H9 (cell line): Measurements from ENCODE around the gene CLCNKB. TPM values are rescaled to one million over a fixed set of nuclear protein-coding genes. Genes with fewer than 3 reads are reported as not detected.
"Not testable (repeated sequence)": the region's sequence is repeated elsewhere in the genome, so short reads cannot be mapped to it uniquely, and the experiment has no call there.

Source experiments
- DNase-seq: peaks from one replicate; pipeline ENCODE4 v3.0.0-alpha.2; 2017
- H2AFZ ChIP-seq: one replicate; pipeline ENCODE4 v1.6.1; 2013; ENCODE audit warnings: mild to moderate bottlenecking, low read length, control low read depth, moderate library complexity
- H2AK5ac ChIP-seq: 2 replicates; pipeline ENCODE4 v1.6.1; 2013; ENCODE audit warnings: low read length, control low read depth, mixed read lengths; ENCODE audit not compliant: insufficient read length
- H2BK120ac ChIP-seq: one replicate; pipeline ENCODE4 v1.6.1; 2013; ENCODE audit warnings: low read depth, mild to moderate bottlenecking, low read length, control low read depth, inconsistent platforms; ENCODE audit not compliant: poor library complexity, severe bottlenecking
- H2BK12ac ChIP-seq: 2 replicates; pipeline ENCODE4 v1.6.1; 2013; ENCODE audit warnings: low read length, control low read depth, mixed read lengths, low read depth; ENCODE audit not compliant: insufficient read length
- H2BK15ac ChIP-seq: 2 replicates; pipeline ENCODE4 v1.6.1; 2013; ENCODE audit warnings: low read depth, low read length, control low read depth
- H2BK20ac ChIP-seq: one replicate; pipeline ENCODE4 v1.6.1; 2013; ENCODE audit warnings: low read depth, mild to moderate bottlenecking, low read length, control low read depth, inconsistent platforms; ENCODE audit not compliant: poor library complexity, severe bottlenecking
- H2BK5ac ChIP-seq: 2 replicates; pipeline ENCODE4 v1.6.1; 2013; ENCODE audit warnings: low read length, control low read depth, mixed read lengths; ENCODE audit not compliant: insufficient read length
- H3K14ac ChIP-seq: 2 replicates; pipeline ENCODE4 v1.6.1; 2013; ENCODE audit warnings: low read length, control low read depth; ENCODE audit not compliant: insufficient read depth
- H3K18ac ChIP-seq: 2 replicates; pipeline ENCODE4 v1.6.1; 2013; ENCODE audit warnings: low read depth, mild to moderate bottlenecking, mixed read lengths, low read length, control low read depth; ENCODE audit not compliant: insufficient read length
- H3K23ac ChIP-seq: 2 replicates; pipeline ENCODE4 v1.6.1; 2013; ENCODE audit warnings: low read length, control low read depth, mixed read lengths, low read depth; ENCODE audit not compliant: insufficient read length
- H3K23me2 ChIP-seq: 2 replicates; pipeline ENCODE4 v1.6.1; 2013; ENCODE audit warnings: low read depth, mild to moderate bottlenecking, mixed read lengths, low read length, control low read depth; ENCODE audit not compliant: insufficient read length, poor library complexity, severe bottlenecking
- H3K27ac ChIP-seq: 2 replicates; pipeline ENCODE4 v1.5.1; 2013; ENCODE audit warnings: low read length, control low read depth, mixed read lengths, low read depth; ENCODE audit not compliant: insufficient read length
- H3K27me3 ChIP-seq: 2 replicates; pipeline ENCODE4 v1.6.1; 2013; ENCODE audit warnings: low read length, control low read depth, inconsistent platforms; ENCODE audit not compliant: insufficient read depth
- H3K4ac ChIP-seq: 2 replicates; pipeline ENCODE4 v1.6.1; 2013; ENCODE audit warnings: low read depth, mild to moderate bottlenecking, control low read depth, inconsistent platforms, low read length, moderate library complexity
- H3K4me1 ChIP-seq: 2 replicates; pipeline ENCODE4 v1.6.1; 2013; ENCODE audit warnings: low read length, control low read depth, inconsistent platforms; ENCODE audit not compliant: insufficient read depth
- H3K4me2 ChIP-seq: 2 replicates; pipeline ENCODE4 v1.6.1; 2013; ENCODE audit warnings: low read length, control low read depth, mixed read lengths; ENCODE audit not compliant: insufficient read length, insufficient read depth
- H3K56ac ChIP-seq: 2 replicates; pipeline ENCODE4 v1.6.1; 2013; ENCODE audit warnings: low read depth, mild to moderate bottlenecking, mixed read lengths, low read length, control low read depth; ENCODE audit not compliant: insufficient read length
- H3K79me1 ChIP-seq: 2 replicates; pipeline ENCODE4 v1.6.1; 2013; ENCODE audit warnings: low read depth, mild to moderate bottlenecking, moderate library complexity, low read length, control low read depth, inconsistent platforms; ENCODE audit not compliant: insufficient read depth, poor library complexity, severe bottlenecking
- H3K79me2 ChIP-seq: 2 replicates; pipeline ENCODE4 v1.6.1; 2013; ENCODE audit warnings: low read length, control low read depth, inconsistent platforms; ENCODE audit not compliant: insufficient read depth
- H3K9ac ChIP-seq: 2 replicates; pipeline ENCODE4 v1.6.1; 2013; ENCODE audit warnings: low read length, control low read depth, mixed read lengths; ENCODE audit not compliant: insufficient read length; ENCODE audit errors: extremely low read depth
- H3K9me3 ChIP-seq: one replicate; pipeline ENCODE4 v1.6.1; 2013; ENCODE audit warnings: low read depth, low read length, inconsistent platforms; ENCODE audit not compliant: control insufficient read depth
- H3T11ph ChIP-seq: one replicate; pipeline ENCODE4 v1.6.1; 2013; ENCODE audit warnings: mild to moderate bottlenecking, low read length, control low read depth, inconsistent platforms
- H4K20me1 ChIP-seq: one replicate; pipeline ENCODE4 v1.6.1; 2013; ENCODE audit not compliant: control insufficient read depth, insufficient read length, insufficient read depth
- H4K5ac ChIP-seq: 2 replicates; pipeline ENCODE4 v1.6.1; 2013; ENCODE audit warnings: low read depth, mild to moderate bottlenecking, mixed read lengths, low read length, control low read depth; ENCODE audit not compliant: insufficient read length
- H4K8ac ChIP-seq: replicated peaks from 2 replicates; pipeline ENCODE4 v1.6.1; 2013; ENCODE audit warnings: low read length, control low read depth, mixed read lengths, low read depth; ENCODE audit not compliant: insufficient read length
- H4K91ac ChIP-seq: 2 replicates; pipeline ENCODE4 v1.6.1; 2013; ENCODE audit warnings: low read depth, mild to moderate bottlenecking, moderate library complexity, mixed read lengths, low read length, control low read depth; ENCODE audit not compliant: insufficient read length
- H3K27ac Mint-ChIP-seq, 3 experiments: 2 replicates in 2 of 3; 3 replicates in 1 of 3; pipeline ENCODE4 v1.8.0; 2020 to 2021; ENCODE audit warnings: mixed read lengths in 3 of 3, mild to moderate bottlenecking in 1 of 3, moderate library complexity in 1 of 3
- H3K27me3 Mint-ChIP-seq: 2 replicates; pipeline ENCODE4 v1.8.0; 2021; ENCODE audit warnings: low read depth, mild to moderate bottlenecking, moderate library complexity, mixed read lengths
- H3K36me3 Mint-ChIP-seq, 3 experiments: 2 replicates in 2 of 3; 3 replicates in 1 of 3; pipeline ENCODE4 v1.8.0; 2020 to 2021; ENCODE audit warnings: low read depth in 3 of 3, mixed read lengths in 3 of 3; ENCODE audit not compliant: insufficient read depth in 1 of 3
- H3K4me1 Mint-ChIP-seq, 2 experiments: 2 replicates each; pipeline ENCODE4 v1.8.0; 2020; ENCODE audit warnings: mixed read lengths in 2 of 2
- H3K4me3 Mint-ChIP-seq, 2 experiments: 2 replicates in 1 of 2; 3 replicates in 1 of 2; pipeline ENCODE4 v1.8.0; 2020 to 2021; ENCODE audit warnings: mild to moderate bottlenecking in 2 of 2, mixed read lengths in 2 of 2, moderate library complexity in 1 of 2
- H3K9me3 Mint-ChIP-seq, 2 experiments: 2 replicates in 1 of 2; 3 replicates in 1 of 2; pipeline ENCODE4 v1.8.0; 2020; ENCODE audit warnings: mild to moderate bottlenecking in 2 of 2, mixed read lengths in 2 of 2, moderate library complexity in 1 of 2
- WGBS: extraction: QIAGEN DNeasy Blood & Tissue Kit; methylation state at CpG from one replicate; pipeline ENCODE4 v1.1.7; 2013; ENCODE audit warnings: missing lambda C conversion rate, low lambda C conversion rate, mixed read lengths; ENCODE audit not compliant: insufficient read length; ENCODE audit errors: extremely low coverage; 5-methylcytosine and 5-hydroxymethylcytosine counted together
- total RNA-seq: library from RNA; stranded (reverse); gene quantifications from 2 replicates; pipeline ENCODE4 v1.2.1, GENCODE V29; 2021
- TF ChIP-seq, protein P1 (sequence below): fragments of 200-600 bp; sonication (generic); conservative IDR thresholded peaks from 3 replicates; pipeline ENCODE4 v1.8.0; 2021; ENCODE audit warnings: antibody characterized with exemption, mild to moderate bottlenecking

CLCNKB gene
- total RNA-seq, 1 experiment from 2014 or later, result 1.7 TPM

DNA sequence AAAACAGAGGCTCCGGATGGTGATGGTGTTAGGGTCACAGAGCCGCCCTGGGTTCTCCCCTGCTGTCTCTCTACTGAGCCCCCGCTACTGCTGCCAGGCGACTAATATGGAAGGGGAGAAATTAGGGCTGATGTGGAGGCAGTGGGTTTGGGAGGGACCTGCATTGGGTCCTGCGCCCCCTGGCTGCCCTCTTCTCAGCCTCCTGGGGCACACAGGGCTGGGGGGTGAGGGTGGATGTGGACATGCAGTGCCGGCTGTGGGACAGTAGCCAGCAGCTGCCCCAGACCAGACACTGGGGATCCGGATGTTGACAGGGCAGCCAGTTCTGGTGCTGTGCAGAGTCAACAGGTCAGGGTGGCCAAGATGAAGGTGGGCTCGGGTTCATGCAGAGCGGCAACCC, 1.5 kb upstream of the CLCNKB start:
- Histone ChIP-seq H3K18ac (no peak overlapping the region), H2AFZ (no peak overlapping the region), H2BK20ac (no peak overlapping the region), H3K14ac (no peak overlapping the region), H2BK120ac (no peak overlapping the region), H3K27me3 (no peaks in the 10 kb centered on the region), H2BK15ac (no peak overlapping the region), H4K5ac (no peak overlapping the region), H3K23ac (no peak overlapping the region), H4K91ac (no peak overlapping the region), H3K9ac (no peak overlapping the region), H3K4me1 (no peaks in the 10 kb centered on the region), H3K79me2 (no peaks in the 10 kb centered on the region), H3K27ac (no peak overlapping the region), H4K20me1 (no peaks in the 10 kb centered on the region), H3K23me2 (no peaks in the 10 kb centered on the region), H4K8ac (no peak overlapping the region), H3K9me3 (no peaks in the 10 kb centered on the region), H2BK5ac (no peak overlapping the region), H2AK5ac (no peak overlapping the region), H3K4ac (no peak overlapping the region), H2BK12ac (no peak overlapping the region), H3K79me1 (no peaks in the 10 kb centered on the region), H3T11ph (no peak overlapping the region), H3K56ac (no peak overlapping the region), H3K4me2 (no peak overlapping the region)
- Mint-ChIP-seq H3K27me3 (peaks cover 23% of the 10 kb centered on the region), H3K27ac (no peak overlapping the region), H3K36me3 (no peaks in the 10 kb centered on the region), H3K4me1 (peaks cover 0 to 8% of the 10 kb centered on the region in 2 experiments; a peak in 3 of 4 replicates), H3K4me3 (no peak overlapping the region), H3K9me3 (no peaks in the 10 kb centered on the region)
- TF ChIP-seq, protein P1, sequence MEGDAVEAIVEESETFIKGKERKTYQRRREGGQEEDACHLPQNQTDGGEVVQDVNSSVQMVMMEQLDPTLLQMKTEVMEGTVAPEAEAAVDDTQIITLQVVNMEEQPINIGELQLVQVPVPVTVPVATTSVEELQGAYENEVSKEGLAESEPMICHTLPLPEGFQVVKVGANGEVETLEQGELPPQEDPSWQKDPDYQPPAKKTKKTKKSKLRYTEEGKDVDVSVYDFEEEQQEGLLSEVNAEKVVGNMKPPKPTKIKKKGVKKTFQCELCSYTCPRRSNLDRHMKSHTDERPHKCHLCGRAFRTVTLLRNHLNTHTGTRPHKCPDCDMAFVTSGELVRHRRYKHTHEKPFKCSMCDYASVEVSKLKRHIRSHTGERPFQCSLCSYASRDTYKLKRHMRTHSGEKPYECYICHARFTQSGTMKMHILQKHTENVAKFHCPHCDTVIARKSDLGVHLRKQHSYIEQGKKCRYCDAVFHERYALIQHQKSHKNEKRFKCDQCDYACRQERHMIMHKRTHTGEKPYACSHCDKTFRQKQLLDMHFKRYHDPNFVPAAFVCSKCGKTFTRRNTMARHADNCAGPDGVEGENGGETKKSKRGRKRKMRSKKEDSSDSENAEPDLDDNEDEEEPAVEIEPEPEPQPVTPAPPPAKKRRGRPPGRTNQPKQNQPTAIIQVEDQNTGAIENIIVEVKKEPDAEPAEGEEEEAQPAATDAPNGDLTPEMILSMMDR, result no peak
- WGBS, result no CpG with 5 or more reads among the region's 9 CpGs
- DNase-seq, result no peak

DNA sequence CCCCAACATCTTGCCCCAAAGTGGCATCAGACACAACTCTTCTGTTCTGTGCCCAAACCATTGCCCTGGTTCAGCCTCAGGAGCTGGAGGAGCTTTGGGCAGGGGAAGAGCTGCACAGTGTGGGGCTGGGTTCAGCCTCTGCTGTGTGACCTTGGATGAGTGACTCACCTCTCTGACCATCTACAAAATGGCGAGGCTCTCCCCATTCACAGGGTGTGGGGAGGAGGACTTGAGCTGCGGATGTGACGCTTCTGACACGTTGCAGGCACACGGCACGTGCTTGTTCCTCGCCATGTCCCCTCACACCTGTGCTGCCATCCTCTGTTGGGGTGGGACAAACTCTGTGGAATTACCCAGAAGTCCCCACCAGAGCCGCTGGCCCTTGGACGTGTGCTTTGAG, 928 bp upstream of the CLCNKB start:
- H2BK15ac ChIP-seq, H3K18ac ChIP-seq, H4K8ac ChIP-seq, H3K9ac ChIP-seq, H2BK120ac ChIP-seq, H3K79me2 ChIP-seq, H3K23ac ChIP-seq, H2BK5ac ChIP-seq, H3K56ac ChIP-seq, H3K27me3 ChIP-seq, H3K9me3 ChIP-seq, H3K4ac ChIP-seq, DNase-seq, H3K27ac Mint-ChIP-seq, H4K91ac ChIP-seq, H2BK20ac ChIP-seq, H4K5ac ChIP-seq, H3K36me3 Mint-ChIP-seq, H3K79me1 ChIP-seq, H2BK12ac ChIP-seq, H4K20me1 ChIP-seq, H2AK5ac ChIP-seq, H3K14ac ChIP-seq, H3K4me1 ChIP-seq, H3K9me3 Mint-ChIP-seq, H3T11ph ChIP-seq, H3K23me2 ChIP-seq, H2AFZ ChIP-seq, H3K4me2 ChIP-seq, H3K4me3 Mint-ChIP-seq, H3K27ac ChIP-seq: not testable (repeated sequence)
- Mint-ChIP-seq H3K4me1 (peaks cover 0 to 12% of the 10 kb centered on the region in 2 experiments; a peak in 3 of 4 replicates), H3K27me3 (peaks cover 28% of the 10 kb centered on the region)
- no CpG with 5 or more reads among the region's 9 CpGs for WGBS
